HepG2 (cell line): ENCODE measurements around the gene TPD52L2. TPM values are rescaled to one million over a fixed set of nuclear protein-coding genes. Genes with fewer than 3 reads are reported as not detected.

Source experiments
- AKNA ChIP-seq: sonication (generic); formaldehyde crosslinking; IDR thresholded peaks from 2 replicates; pipeline ENCODE4 v1.4.0; 2020; ENCODE audit warnings: missing genetic modification reagents, borderline replicate concordance
- ATF4 ChIP-seq, 2 experiments: fragments of 450-650 bp in 1 of 2; sonication (generic) in 1 of 2; formaldehyde crosslinking; IDR thresholded peaks; 2 replicates each; pipeline versions ENCODE4 v1.5.0 to v1.8.0; 2020 to 2022; ENCODE audit warnings: mild to moderate bottlenecking in 1 of 2, missing genetic modification reagents in 1 of 2
- DPF2 ChIP-seq: sonication (generic); formaldehyde crosslinking; IDR thresholded peaks from 2 replicates; pipeline ENCODE4 v1.4.0; 2020; ENCODE audit warnings: mild to moderate bottlenecking, low read depth, missing genetic modification reagents, borderline replicate concordance
- DRAP1 ChIP-seq: IDR thresholded peaks from 2 replicates; pipeline ENCODE4 v1.6.1; 2016; ENCODE audit warnings: missing genetic modification reagents, missing compliant biosample characterization
- FOXK1 ChIP-seq: sonication (generic); formaldehyde crosslinking; IDR thresholded peaks from 2 replicates; pipeline ENCODE4 v1.4.0; 2020; ENCODE audit warnings: low read depth, missing genetic modification reagents, borderline replicate concordance
- GATA4 ChIP-seq: sonication (generic); IDR thresholded peaks from 2 replicates; pipeline ENCODE4 v1.6.1; 2016; ENCODE audit warnings: antibody characterized with exemption, low read depth, borderline replicate concordance
- GRHL1 ChIP-seq: sonication (generic); formaldehyde crosslinking; conservative IDR thresholded peaks from 2 replicates; pipeline ENCODE4 v1.8.0; 2022; ENCODE audit warnings: missing genetic modification reagents
- HNRNPH1 ChIP-seq: fragments of 200-400 bp; formaldehyde crosslinking; optimal IDR thresholded peaks from 2 replicates; pipeline ENCODE3; 2017; ENCODE audit warnings: mild to moderate bottlenecking, low read depth, low read length
- IKZF5 ChIP-seq: IDR thresholded peaks from 2 replicates; pipeline ENCODE4 v1.6.1; 2018; ENCODE audit warnings: missing genetic modification reagents, mild to moderate bottlenecking, missing compliant biosample characterization
- NR2F2 ChIP-seq: IDR thresholded peaks from 2 replicates; pipeline ENCODE4 v1.6.1; 2012; ENCODE audit warnings: low read depth, inconsistent platforms, borderline replicate concordance
- SMAD9 ChIP-seq: sonication (generic); formaldehyde crosslinking; IDR thresholded peaks from 2 replicates; pipeline ENCODE4 v1.5.1; 2020; ENCODE audit warnings: mild to moderate bottlenecking, missing genetic modification reagents
- TAF1 ChIP-seq: sonication (generic); formaldehyde crosslinking; IDR thresholded peaks from 2 replicates; pipeline ENCODE4 v1.4.0; 2020; ENCODE audit warnings: missing genetic modification reagents
- ZBTB25 ChIP-seq: IDR thresholded peaks from 2 replicates; pipeline ENCODE4 v1.6.1; 2018; ENCODE audit warnings: missing genetic modification reagents
- ZBTB7B ChIP-seq: sonication (generic); formaldehyde crosslinking; IDR thresholded peaks from 2 replicates; pipeline ENCODE4 v1.4.0; 2020; ENCODE audit warnings: missing genetic modification reagents
- ZNF256 ChIP-seq: sonication (generic); formaldehyde crosslinking; conservative IDR thresholded peaks from 2 replicates; pipeline ENCODE4 v1.4.0; 2020; ENCODE audit warnings: missing genetic modification reagents
- ZNF274 ChIP-seq: sonication (generic); formaldehyde crosslinking; IDR thresholded peaks from 2 replicates; pipeline ENCODE4 v1.5.1; 2020; ENCODE audit warnings: mild to moderate bottlenecking, missing genetic modification reagents
- ZNF510 ChIP-seq: sonication (generic); formaldehyde crosslinking; IDR thresholded peaks from 2 replicates; pipeline ENCODE4 v1.4.0; 2020; ENCODE audit warnings: low read depth, mild to moderate bottlenecking, missing genetic modification reagents
- ZNF790 ChIP-seq: sonication (generic); formaldehyde crosslinking; IDR thresholded peaks from 2 replicates; pipeline ENCODE4 v1.8.0; 2022; ENCODE audit warnings: missing genetic modification reagents, mild to moderate bottlenecking, borderline replicate concordance
- polyA plus RNA-seq, 8 experiments: library from polyadenylated mRNA; depleted of rRNA in 3 of 8; stranded (reverse) in 7 of 8; unstranded in 1 of 8; fragments of >200 nt; fragmentation: Illumina TruSeq in 4 of 8; extraction: Trizol in 4 of 8; gene quantifications; 2 replicates each; pipeline versions ENCODE4 v1.2.1 to v1.2.3, GENCODE V29; 2011 to 2016; ENCODE audit warnings: low read depth in 4 of 8, missing spikeins in 1 of 8, mixed read lengths in 1 of 8; ENCODE audit not compliant: insufficient read depth in 1 of 8
- total RNA-seq, 5 experiments: library from RNA; depleted of rRNA; stranded (reverse); fragments of >200 nt; fragmentation: Illumina TruSeq; extraction: Trizol; gene quantifications; 2 replicates each; pipeline ENCODE4 v1.2.3, GENCODE V29; 2016; ENCODE audit warnings: low read depth in 1 of 5

Gene TPD52L2
- total and polyA plus RNA-seq, 2 of the 13 experiments (the other 11 are each of a cell fraction or from before 2014, with no cell fraction given) = 156 to 184 TPM

GRCh38 chr20:63846128-63846771, 18.8 kb upstream of the TPD52L2 start (continued):
- TF ChIP-seq AKNA = no peak
- no peak for TF ChIP-seq GATA4
- peak; percentile 60; the same call in 1 of the 2 replicates for TF ChIP-seq ZNF790 (CRISPR knock-in tag)
- peak; percentile 56; the same call in 1 of the 2 replicates for TF ChIP-seq NR2F2
- no peak for TF ChIP-seq ZNF256 (CRISPR knock-in tag)
- peak; percentile 54; the same call in 1 of the 2 replicates for TF ChIP-seq DPF2 (CRISPR knock-in tag)
- TF ChIP-seq TAF1 = peak; percentile 30; the same call in 1 of the 2 replicates
- TF ChIP-seq HNRNPH1 = no peak
- no peak for TF ChIP-seq FOXK1 (CRISPR knock-in tag)
- TF ChIP-seq DRAP1 (CRISPR knock-in tag) = 0 out of 2 replicates have a peak, but pooled peaks have one; percentile 23
- peak; percentile 83; the same call in 1 of the 2 replicates for TF ChIP-seq ZBTB7B (CRISPR knock-in tag)
- no peak for TF ChIP-seq ZNF274 (CRISPR knock-in tag)
- no peak for TF ChIP-seq ZBTB25 (CRISPR knock-in tag)
- TF ChIP-seq GRHL1 (CRISPR knock-in tag) = no peak
- no peak for TF ChIP-seq SMAD9 (CRISPR knock-in tag)
- no peak for TF ChIP-seq ATF4 (CRISPR knock-in tag; IDR thresholded peaks at IDR 0.05)
- peak; percentile 40; the same call in 1 of the 2 replicates for TF ChIP-seq IKZF5 (CRISPR knock-in tag)
- TF ChIP-seq ZNF510 = no peak
